ENCODE results near the gene SMARCD3.

GRCh38 chr7:151242159-151243044, 6.1 kb downstream of the SMARCD3 start:
- TF ChIP-seq CTCF (IDR thresholded peaks at IDR 0.05) = no peak
- no peak for TF ChIP-seq POLR2A (IDR thresholded peaks at IDR 0.05)
